Measurements from ENCODE around the gene CCK.
"Not testable (repeated sequence)": the region's sequence is repeated elsewhere in the genome, so short reads cannot be mapped to it uniquely, and the experiment has no call there.

The CCK gene

DNA sequence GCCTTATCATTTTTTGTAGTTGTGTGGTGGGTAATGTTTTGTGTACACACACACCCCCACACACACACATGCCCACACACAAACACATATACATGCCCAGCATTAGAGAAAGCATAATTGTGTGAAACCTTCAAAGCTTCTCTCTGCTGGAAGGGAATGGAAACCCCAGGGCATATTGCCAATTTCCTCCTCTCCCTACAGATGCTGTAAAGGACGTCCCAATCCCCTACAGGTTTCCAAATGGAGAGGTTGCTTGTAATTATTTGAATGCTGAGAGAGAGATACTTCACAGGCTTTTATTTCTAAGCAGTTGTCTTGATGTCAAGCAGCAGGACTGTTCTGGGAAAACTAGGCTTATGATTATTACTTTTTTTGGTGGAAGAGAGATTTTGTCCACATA, 23.0 kb upstream of the CCK start:
- Histone ChIP-seq H3K27ac (ENCODE audit: low read depth, low read length) (no peak overlapping the region), H3K36me3 (ENCODE audit: insufficient read depth, low read length) (no peaks in the 10 kb centered on the region), H3K9me3 (ENCODE audit: insufficient read depth, low read depth, low read length) (no peaks in the 10 kb centered on the region; the same call in 1 of the 2 replicates), H3K4me3 (ENCODE audit: low read length) (no peak overlapping the region), H3K4me1 (ENCODE audit: insufficient read depth, low read length) (no peaks in the 10 kb centered on the region), H3K27me3 (ENCODE audit: insufficient read depth, low read length) (no peaks in the 10 kb centered on the region), H3K9ac (ENCODE audit: low read depth, low read length) (no peak overlapping the region)
- no CpG with 5 or more reads among the region's 1 CpG for WGBS

DNA sequence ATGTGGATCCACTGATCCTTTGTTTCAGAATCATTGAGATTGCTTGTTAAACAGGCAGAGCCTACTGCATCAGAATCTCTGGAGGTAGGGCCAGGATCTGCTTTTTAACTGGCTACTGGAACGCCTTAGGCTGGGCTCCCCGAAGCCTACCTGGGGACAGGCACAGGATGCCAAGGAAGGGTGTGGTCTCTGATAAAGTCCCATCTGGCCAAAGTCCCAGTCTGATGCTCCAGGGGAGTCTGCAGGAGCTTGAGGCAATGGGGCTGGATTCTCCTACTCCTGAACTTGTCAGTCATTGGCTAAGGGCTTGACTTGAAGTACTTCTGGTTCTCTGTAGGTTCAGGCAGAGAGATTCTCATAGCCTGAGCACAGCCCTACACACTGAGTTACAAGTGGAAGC, 22.4 kb upstream of the CCK start:
- Histone ChIP-seq H3K9me3 (ENCODE audit: insufficient read depth, low read depth, low read length) (no peaks in the 10 kb centered on the region; the same call in 1 of the 2 replicates), H3K4me1 (ENCODE audit: insufficient read depth, low read length) (no peaks in the 10 kb centered on the region), H3K9ac (ENCODE audit: low read depth, low read length) (no peak overlapping the region), H3K4me3 (ENCODE audit: low read length) (no peak overlapping the region), H3K27ac (ENCODE audit: low read depth, low read length) (no peak overlapping the region), H3K36me3 (ENCODE audit: insufficient read depth, low read length) (no peaks in the 10 kb centered on the region), H3K27me3 (ENCODE audit: insufficient read depth, low read length) (no peaks in the 10 kb centered on the region)
- 95% methylated on average over 2 of the region's 2 CpGs for WGBS

DNA sequence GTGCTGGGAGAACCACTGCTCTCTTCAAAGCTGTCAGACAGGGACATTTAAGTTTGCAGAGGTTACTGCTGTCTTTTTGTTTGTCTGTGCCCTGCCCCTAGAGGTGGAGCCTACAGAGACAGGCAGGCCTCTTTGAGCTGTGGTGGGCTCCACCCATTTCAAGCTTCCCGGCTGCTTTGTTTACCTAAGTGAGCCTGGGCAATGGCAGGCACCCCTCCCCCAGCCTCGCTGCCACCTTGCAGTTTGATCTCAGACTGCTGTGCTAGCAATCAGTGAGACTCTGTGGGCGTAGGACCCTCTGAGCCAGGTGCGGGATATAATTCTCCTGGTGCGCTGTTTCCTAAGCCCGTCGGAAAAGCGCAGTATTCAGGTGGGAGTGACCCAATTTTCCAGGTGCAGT, 21.4 kb upstream of the CCK start:
- H3K36me3 ChIP-seq (ENCODE audit: insufficient read depth, low read length); H3K4me3 ChIP-seq (ENCODE audit: low read length); H3K4me1 ChIP-seq (ENCODE audit: insufficient read depth, low read length); H3K9me3 ChIP-seq (ENCODE audit: insufficient read depth, low read depth, low read length); H3K27ac ChIP-seq (ENCODE audit: low read depth, low read length); H3K27me3 ChIP-seq (ENCODE audit: insufficient read depth, low read length); H3K9ac ChIP-seq (ENCODE audit: low read depth, low read length): not testable (repeated sequence)
- WGBS: 91% methylated on average over 8 of the region's 8 CpGs

DNA sequence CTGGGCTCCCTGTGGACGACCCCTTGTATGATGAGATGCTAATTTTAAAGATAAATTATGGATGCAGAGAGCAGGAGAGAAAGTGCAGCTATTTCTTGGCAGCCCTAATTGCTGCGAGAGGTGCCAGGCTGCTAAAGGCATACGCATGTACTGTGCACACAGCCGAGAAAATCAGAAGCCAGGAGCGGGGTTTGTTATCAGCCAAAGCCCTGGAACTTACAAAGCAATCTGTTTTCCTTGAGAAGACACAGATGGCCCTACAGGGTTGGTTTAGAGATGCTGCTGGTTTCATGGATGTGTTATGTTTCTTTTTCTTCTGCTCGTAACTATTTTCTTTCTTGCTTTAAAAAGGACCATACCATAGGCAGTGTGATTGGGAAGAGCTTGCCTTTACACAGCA, 11.7 kb upstream of the CCK start:
- H3K27ac ChIP-seq (ENCODE audit: low read depth, low read length): no peak overlapping the region
- no peaks in the 10 kb centered on the region for H3K27me3 ChIP-seq (ENCODE audit: insufficient read depth, low read length)
- 88% methylated on average over 5 of the region's 6 CpGs for WGBS
- no peak overlapping the region for H3K4me3 ChIP-seq (ENCODE audit: low read length)
- H3K9me3 ChIP-seq (ENCODE audit: insufficient read depth, low read depth, low read length): peaks cover 13% of the 10 kb centered on the region
- H3K4me1 ChIP-seq (ENCODE audit: insufficient read depth, low read length): no peaks in the 10 kb centered on the region
- no peak overlapping the region for H3K9ac ChIP-seq (ENCODE audit: low read depth, low read length)
- H3K36me3 ChIP-seq (ENCODE audit: insufficient read depth, low read length): no peaks in the 10 kb centered on the region

DNA sequence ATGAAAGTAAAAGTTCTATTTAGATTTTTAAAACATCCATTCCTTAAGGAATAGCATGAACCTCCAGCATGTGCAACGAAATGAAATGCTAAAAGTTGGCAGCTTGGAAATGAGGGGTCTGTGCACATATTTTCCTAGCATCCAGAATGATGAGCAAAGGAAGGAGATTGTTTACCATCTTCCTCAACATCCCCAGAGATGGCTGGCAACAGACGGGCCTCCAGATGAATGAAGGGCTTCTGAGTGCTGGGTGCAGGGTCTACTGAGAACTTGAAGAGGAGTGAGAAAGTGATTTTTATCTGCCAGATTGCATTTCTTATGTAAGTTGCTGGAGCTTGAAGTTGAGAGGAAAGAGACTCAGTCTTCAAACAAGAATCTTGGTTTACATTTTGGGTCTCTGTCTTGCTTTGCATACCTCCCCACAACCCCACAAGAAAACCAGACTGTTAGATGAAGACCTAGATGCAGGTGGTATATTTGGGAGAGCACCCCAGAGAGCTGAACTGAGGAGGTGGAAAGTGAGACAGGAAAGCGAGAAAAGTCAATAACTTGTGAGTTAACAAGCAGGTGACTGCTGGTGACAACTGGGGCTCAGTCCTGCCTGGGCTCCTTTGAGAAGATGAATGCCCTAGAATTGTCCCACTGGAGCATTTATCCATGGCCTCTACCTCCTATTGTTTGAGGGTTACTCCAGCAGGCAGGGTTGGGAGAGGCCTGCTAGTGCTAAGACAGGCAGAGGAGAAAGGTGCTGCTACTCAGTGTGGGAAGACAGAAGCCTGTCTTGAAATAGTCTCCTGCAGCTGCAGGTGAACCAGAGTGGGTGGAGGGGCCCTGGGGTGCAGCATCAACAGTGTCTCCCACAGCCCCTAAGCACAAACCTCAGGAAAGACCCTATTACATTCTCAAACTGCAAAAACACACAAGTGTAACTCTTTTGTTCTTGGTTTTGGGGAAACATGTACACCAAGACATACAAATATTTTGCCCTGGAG, 10.5 kb upstream of the CCK start:
- Histone ChIP-seq H3K36me3 (ENCODE audit: insufficient read depth, low read length) (no peaks in the 10 kb centered on the region), H3K4me3 (ENCODE audit: low read length) (no peak overlapping the region), H3K9me3 (ENCODE audit: insufficient read depth, low read depth, low read length) (peaks cover 13% of the 10 kb centered on the region), H3K27me3 (ENCODE audit: insufficient read depth, low read length) (no peaks in the 10 kb centered on the region), H3K9ac (ENCODE audit: low read depth, low read length) (no peak overlapping the region), H3K4me1 (ENCODE audit: insufficient read depth, low read length) (no peaks in the 10 kb centered on the region), H3K27ac (ENCODE audit: low read depth, low read length) (no peak overlapping the region)
- WGBS: 91% methylated on average over 3 of the region's 3 CpGs

DNA sequence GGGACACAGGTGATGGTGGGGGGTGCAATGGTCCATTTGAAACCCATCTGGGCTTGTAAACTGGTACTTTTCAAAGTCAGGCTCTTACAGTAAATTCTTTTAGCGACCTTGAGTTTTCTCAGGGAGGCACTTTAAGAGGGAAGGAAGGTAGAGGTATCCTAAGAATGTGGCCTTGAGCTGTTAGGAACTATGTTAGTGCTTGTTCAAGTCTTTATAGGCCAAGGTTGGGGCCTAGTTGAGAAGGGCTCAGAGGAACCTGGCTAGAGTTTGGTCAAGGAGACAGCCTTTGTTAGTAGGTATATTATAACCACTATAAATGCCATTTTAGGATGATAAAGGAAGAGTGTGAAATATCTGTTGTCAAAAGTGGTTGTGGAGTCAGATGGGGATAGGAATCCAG, 9.2 kb upstream of the CCK start:
- no peaks in the 10 kb centered on the region for H3K36me3 ChIP-seq (ENCODE audit: insufficient read depth, low read length)
- H3K27ac ChIP-seq (ENCODE audit: low read depth, low read length): no peak overlapping the region
- no peaks in the 10 kb centered on the region for H3K27me3 ChIP-seq (ENCODE audit: insufficient read depth, low read length)
- 80% methylated on average over 1 of the region's 1 CpG for WGBS
- no peak overlapping the region for H3K9ac ChIP-seq (ENCODE audit: low read depth, low read length)
- H3K9me3 ChIP-seq (ENCODE audit: insufficient read depth, low read depth, low read length): peaks cover 7% of the 10 kb centered on the region; the same call in 1 of the 2 replicates
- no peak overlapping the region for H3K4me3 ChIP-seq (ENCODE audit: low read length)
- no peaks in the 10 kb centered on the region for H3K4me1 ChIP-seq (ENCODE audit: insufficient read depth, low read length)

DNA sequence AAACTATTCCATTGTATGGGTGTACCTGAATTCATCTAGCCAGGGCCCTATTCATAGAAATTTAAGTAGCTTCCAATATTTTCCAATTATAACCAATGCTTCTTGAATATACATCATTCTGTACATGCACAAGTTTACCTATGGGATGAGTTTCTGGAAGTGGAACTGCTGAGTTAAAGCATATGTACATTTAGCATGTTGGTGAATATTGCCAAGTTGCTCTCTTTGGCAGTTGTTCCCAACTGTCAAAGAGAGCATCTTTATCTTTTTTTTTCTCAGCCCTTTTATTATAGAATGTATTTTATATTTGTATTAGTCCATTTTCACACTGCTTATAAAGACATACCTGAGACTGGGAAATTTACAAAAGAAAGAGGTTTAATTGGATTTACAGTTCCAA, 8.3 kb upstream of the CCK start:
- Histone ChIP-seq H3K9ac (ENCODE audit: low read depth, low read length) (no peak overlapping the region), H3K27ac (ENCODE audit: low read depth, low read length) (no peak overlapping the region), H3K27me3 (ENCODE audit: insufficient read depth, low read length) (peaks cover 2% of the 10 kb centered on the region), H3K4me3 (ENCODE audit: low read length) (no peak overlapping the region), H3K4me1 (ENCODE audit: insufficient read depth, low read length) (no peaks in the 10 kb centered on the region), H3K9me3 (ENCODE audit: insufficient read depth, low read depth, low read length) (no peaks in the 10 kb centered on the region), H3K36me3 (ENCODE audit: insufficient read depth, low read length) (no peaks in the 10 kb centered on the region)

DNA sequence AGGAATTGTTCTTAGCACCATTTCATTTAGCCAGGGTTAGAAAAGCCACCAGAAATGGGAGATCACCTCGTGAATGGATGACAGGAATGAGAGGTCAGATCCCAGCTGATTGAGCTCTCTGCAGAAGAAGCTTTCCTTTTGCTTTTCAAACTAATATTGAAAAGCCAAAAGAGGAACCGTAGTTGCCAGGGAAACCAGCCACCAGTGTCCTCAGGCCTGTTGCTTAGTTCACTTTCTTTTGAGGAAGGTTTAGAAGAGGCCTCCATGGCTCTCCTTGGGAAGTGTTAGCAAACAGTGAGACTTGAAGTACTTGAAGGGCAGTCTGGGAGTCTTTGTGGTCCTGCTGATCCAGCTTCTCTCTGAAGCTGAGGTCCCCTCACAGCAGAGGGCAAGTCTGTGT, 7.4 kb upstream of the CCK start:
- no peaks in the 10 kb centered on the region for H3K9me3 ChIP-seq (ENCODE audit: insufficient read depth, low read depth, low read length)
- H3K36me3 ChIP-seq (ENCODE audit: insufficient read depth, low read length): no peaks in the 10 kb centered on the region
- H3K9ac ChIP-seq (ENCODE audit: low read depth, low read length): no peak overlapping the region
- no peaks in the 10 kb centered on the region for H3K4me1 ChIP-seq (ENCODE audit: insufficient read depth, low read length)
- WGBS: 70% methylated on average over 2 of the region's 2 CpGs
- H3K27me3 ChIP-seq (ENCODE audit: insufficient read depth, low read length): peaks cover 4% of the 10 kb centered on the region
- H3K27ac ChIP-seq (ENCODE audit: low read depth, low read length): no peak overlapping the region
- H3K4me3 ChIP-seq (ENCODE audit: low read length): no peak overlapping the region

DNA sequence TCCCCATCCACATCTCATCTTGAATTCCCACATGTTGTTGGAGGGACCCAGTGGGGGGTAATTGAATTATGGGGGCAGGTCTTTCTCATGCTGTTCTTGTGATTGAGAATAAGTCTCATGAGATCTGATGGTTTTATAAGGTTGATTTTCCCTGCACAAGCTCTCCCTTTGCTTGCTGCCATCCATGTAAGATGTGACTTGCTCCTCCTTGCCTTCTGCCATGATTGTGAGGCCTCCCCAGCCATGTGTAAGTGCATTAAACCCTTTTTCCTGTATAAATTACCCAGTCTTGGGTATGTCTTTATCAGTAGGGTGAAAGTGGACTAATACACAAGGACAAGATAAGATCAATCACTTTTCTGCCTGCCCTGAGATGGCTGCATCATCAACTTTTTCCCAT, 5.8 kb upstream of the CCK start:
- H3K9ac ChIP-seq (ENCODE audit: low read depth, low read length): no peak overlapping the region
- no peaks in the 10 kb centered on the region for H3K9me3 ChIP-seq (ENCODE audit: insufficient read depth, low read depth, low read length)
- H3K36me3 ChIP-seq (ENCODE audit: insufficient read depth, low read length): no peaks in the 10 kb centered on the region
- H3K27ac ChIP-seq (ENCODE audit: low read depth, low read length): no peak overlapping the region
- no peak overlapping the region for H3K4me3 ChIP-seq (ENCODE audit: low read length)
- no peaks in the 10 kb centered on the region for H3K4me1 ChIP-seq (ENCODE audit: insufficient read depth, low read length)
- H3K27me3 ChIP-seq (ENCODE audit: insufficient read depth, low read length): peaks cover 8% of the 10 kb centered on the region

DNA sequence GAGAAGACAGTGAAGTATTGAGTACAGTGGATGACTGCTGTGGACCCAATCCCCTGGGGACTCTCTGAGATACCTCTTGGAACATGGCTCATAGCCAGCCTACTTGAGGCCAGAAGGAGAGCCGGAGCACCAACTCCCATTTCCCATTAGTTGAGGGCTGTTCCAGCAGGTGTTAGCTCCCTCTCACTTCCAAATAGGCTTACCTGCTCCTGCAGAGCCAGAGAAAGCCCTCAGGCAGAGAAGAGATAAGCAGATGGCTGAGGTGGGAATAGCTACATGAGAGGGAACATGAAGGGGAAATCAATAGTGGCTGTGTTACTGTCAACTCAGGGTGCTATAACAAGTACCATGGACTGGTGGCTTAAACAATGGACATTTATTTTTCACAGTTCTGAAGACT, 4.6 kb upstream of the CCK start:
- Histone ChIP-seq H3K9me3 (ENCODE audit: insufficient read depth, low read depth, low read length) (no peaks in the 10 kb centered on the region), H3K4me1 (ENCODE audit: insufficient read depth, low read length) (no peaks in the 10 kb centered on the region), H3K4me3 (ENCODE audit: low read length) (no peak overlapping the region), H3K27me3 (ENCODE audit: insufficient read depth, low read length) (peaks cover 12% of the 10 kb centered on the region), H3K9ac (ENCODE audit: low read depth, low read length) (no peak overlapping the region), H3K27ac (ENCODE audit: low read depth, low read length) (no peak overlapping the region), H3K36me3 (ENCODE audit: insufficient read depth, low read length) (no peaks in the 10 kb centered on the region)
- WGBS: 85% methylated on average over 1 of the region's 1 CpG

DNA sequence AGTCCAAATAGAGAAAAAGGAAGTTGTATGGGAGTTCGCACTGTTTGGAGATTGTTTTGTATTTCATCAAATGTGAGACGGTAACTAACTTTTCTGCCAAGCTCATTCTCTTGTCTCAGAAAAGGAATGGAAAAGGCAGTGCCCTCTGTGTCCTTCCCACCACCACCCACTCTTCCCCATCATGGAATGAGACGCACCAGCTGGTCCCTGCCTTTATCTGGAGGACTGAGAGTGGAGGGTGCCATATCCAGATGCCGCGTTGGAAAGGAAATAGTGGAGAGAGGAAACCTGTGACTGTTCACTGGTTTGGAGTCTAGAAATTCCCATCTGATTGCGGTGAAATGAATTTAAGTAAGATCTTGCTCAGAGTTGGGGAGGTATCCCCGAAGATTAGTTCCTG, 3.7 kb upstream of the CCK start:
- Histone ChIP-seq H3K36me3 (ENCODE audit: insufficient read depth, low read length) (no peaks in the 10 kb centered on the region), H3K9ac (ENCODE audit: low read depth, low read length) (no peak overlapping the region), H3K4me3 (ENCODE audit: low read length) (no peak overlapping the region), H3K9me3 (ENCODE audit: insufficient read depth, low read depth, low read length) (no peaks in the 10 kb centered on the region), H3K27me3 (ENCODE audit: insufficient read depth, low read length) (peaks cover 20% of the 10 kb centered on the region), H3K4me1 (ENCODE audit: insufficient read depth, low read length) (no peaks in the 10 kb centered on the region), H3K27ac (ENCODE audit: low read depth, low read length) (no peak overlapping the region)
- WGBS: 94% methylated on average over 7 of the region's 7 CpGs

DNA sequence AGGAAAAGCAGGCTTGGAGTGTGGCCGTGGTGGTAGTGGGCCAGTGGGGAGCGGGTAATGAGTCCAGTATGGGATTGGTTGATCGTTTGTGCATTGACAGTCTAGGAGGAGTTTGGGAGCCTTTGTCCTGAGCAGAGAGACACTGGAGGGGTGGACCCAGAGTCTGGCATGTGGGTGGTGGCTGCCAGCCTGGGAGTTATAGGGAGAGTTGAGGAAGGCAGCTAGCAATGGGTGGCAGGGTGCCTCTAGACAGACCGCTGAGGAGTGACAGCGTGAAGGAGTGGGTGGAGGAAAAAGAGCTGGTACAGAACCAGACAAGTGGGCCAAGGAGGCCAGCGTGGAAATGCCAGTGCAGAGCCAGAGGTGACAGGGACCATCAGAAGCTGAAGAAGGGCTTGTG, 1.9 kb upstream of the CCK start:
- WGBS: 92% methylated on average over 6 of the region's 6 CpGs
- Histone ChIP-seq H3K27ac (ENCODE audit: low read depth, low read length) (no peak overlapping the region), H3K9me3 (ENCODE audit: insufficient read depth, low read depth, low read length) (no peaks in the 10 kb centered on the region), H3K4me3 (ENCODE audit: low read length) (no peak overlapping the region), H3K36me3 (ENCODE audit: insufficient read depth, low read length) (no peaks in the 10 kb centered on the region), H3K27me3 (ENCODE audit: insufficient read depth, low read length) (peaks cover 38% of the 10 kb centered on the region), H3K9ac (ENCODE audit: low read depth, low read length) (no peak overlapping the region), H3K4me1 (ENCODE audit: insufficient read depth, low read length) (peaks cover 3% of the 10 kb centered on the region)

All from HUES64 (cell line).